HepG2 (cell line): ENCODE results near the gene POFUT2. TPM values are rescaled to one million over a fixed set of nuclear protein-coding genes. Genes with fewer than 3 reads are reported as not detected.

Experiments
- BHLHE40 ChIP-seq: IDR thresholded peaks from 2 replicates; pipeline ENCODE4 v1.6.1; 2011; ENCODE audit warnings: low read length, improper control_type of control experiment
- CBX1 ChIP-seq: IDR thresholded peaks from one replicate; pipeline ENCODE4 v1.6.1; 2016; ENCODE audit warnings: antibody characterized with exemption, low read depth
- GABPA ChIP-seq, 2 experiments: IDR thresholded peaks; 2 replicates each; pipeline ENCODE4 v1.6.1; 2011 to 2016; ENCODE audit warnings: low read depth in 2 of 2, low read length in 1 of 2, missing biosample characterization in 1 of 2, missing genetic modification characterization in 1 of 2
- MTA3 ChIP-seq: sonication (generic); formaldehyde crosslinking; IDR thresholded peaks from 2 replicates; pipeline ENCODE4 v1.4.0; 2020; ENCODE audit warnings: missing genetic modification reagents
- PBX2 ChIP-seq: IDR thresholded peaks from 2 replicates; pipeline ENCODE4 v1.6.1; 2016; ENCODE audit warnings: control low read depth
- RAD51 ChIP-seq: fragments of 450-650 bp; IDR thresholded peaks from 2 replicates; pipeline ENCODE4 v1.6.1; 2016; ENCODE audit warnings: borderline replicate concordance
- RNF2 ChIP-seq: fragments of 450-650 bp; conservative IDR thresholded peaks from 2 replicates; pipeline ENCODE4 v1.6.1; 2016; ENCODE audit warnings: low read depth
- SALL1 ChIP-seq: sonication (generic); formaldehyde crosslinking; IDR thresholded peaks from 2 replicates; pipeline ENCODE4 v1.8.0; 2022; ENCODE audit warnings: mild to moderate bottlenecking, missing genetic modification reagents
- SAP130 ChIP-seq: IDR thresholded peaks from 2 replicates; pipeline ENCODE4 v1.6.1; 2016; ENCODE audit warnings: low read depth
- STAT6 ChIP-seq: sonication (generic); formaldehyde crosslinking; IDR thresholded peaks from 2 replicates; pipeline ENCODE4 v1.4.0; 2020; ENCODE audit warnings: missing genetic modification reagents, mild to moderate bottlenecking, borderline replicate concordance
- TFDP1 ChIP-seq: IDR thresholded peaks from 2 replicates; pipeline ENCODE4 v1.6.1; 2016; ENCODE audit warnings: missing compliant biosample characterization, missing genetic modification reagents, borderline replicate concordance
- USF2 ChIP-seq, 2 experiments: sonication (generic) in 1 of 2; formaldehyde crosslinking in 1 of 2; IDR thresholded peaks; 2 replicates each; pipeline versions ENCODE4 v1.5.1 to v1.6.1; 2011 to 2020; ENCODE audit warnings: borderline replicate concordance in 1 of 2, low read depth in 1 of 2, low read length in 1 of 2, mild to moderate bottlenecking in 1 of 2, missing genetic modification reagents in 1 of 2, moderate library complexity in 1 of 2
- ZBTB7A ChIP-seq: sonication (generic); formaldehyde crosslinking; IDR thresholded peaks from 2 replicates; pipeline ENCODE4 v1.8.0; 2022; ENCODE audit warnings: mild to moderate bottlenecking, missing genetic modification reagents
- ZNF607 ChIP-seq: sonication (generic); formaldehyde crosslinking; IDR thresholded peaks from 2 replicates; pipeline ENCODE4 v1.5.1; 2020; ENCODE audit warnings: missing genetic modification reagents, mild to moderate bottlenecking, borderline replicate concordance
- polyA plus RNA-seq, 8 experiments: library from polyadenylated mRNA; depleted of rRNA in 3 of 8; stranded (reverse) in 7 of 8; unstranded in 1 of 8; fragments of >200 nt; fragmentation: Illumina TruSeq in 4 of 8; extraction: Trizol in 4 of 8; gene quantifications; 2 replicates each; pipeline versions ENCODE4 v1.2.1 to v1.2.3, GENCODE V29; 2011 to 2016; ENCODE audit warnings: low read depth in 4 of 8, missing spikeins in 1 of 8, mixed read lengths in 1 of 8; ENCODE audit not compliant: insufficient read depth in 1 of 8
- total RNA-seq, 5 experiments: library from RNA; depleted of rRNA; stranded (reverse); fragments of >200 nt; fragmentation: Illumina TruSeq; extraction: Trizol; gene quantifications; 2 replicates each; pipeline ENCODE4 v1.2.3, GENCODE V29; 2016; ENCODE audit warnings: low read depth in 1 of 5
- TF ChIP-seq, protein P1 (sequence below): sonication (generic); formaldehyde crosslinking; IDR thresholded peaks from 2 replicates; pipeline ENCODE4 v1.8.0; 2023; ENCODE audit warnings: mild to moderate bottlenecking, missing genetic modification reagents
- TF ChIP-seq, protein P2 (sequence below): sonication (generic); formaldehyde crosslinking; IDR thresholded peaks from 2 replicates; pipeline ENCODE4 v1.8.0; 2022; ENCODE audit warnings: missing genetic modification reagents, mild to moderate bottlenecking, inconsistent platforms, borderline replicate concordance
- TF ChIP-seq, protein P3 (sequence below): IDR thresholded peaks from 2 replicates; pipeline ENCODE4 v1.6.1; 2016

POFUT2 gene
- total and polyA plus RNA-seq, 2 of the 13 experiments (the other 11 are each of a cell fraction or from before 2014, with no cell fraction given), result 22.8 to 24.0 TPM

DNA sequence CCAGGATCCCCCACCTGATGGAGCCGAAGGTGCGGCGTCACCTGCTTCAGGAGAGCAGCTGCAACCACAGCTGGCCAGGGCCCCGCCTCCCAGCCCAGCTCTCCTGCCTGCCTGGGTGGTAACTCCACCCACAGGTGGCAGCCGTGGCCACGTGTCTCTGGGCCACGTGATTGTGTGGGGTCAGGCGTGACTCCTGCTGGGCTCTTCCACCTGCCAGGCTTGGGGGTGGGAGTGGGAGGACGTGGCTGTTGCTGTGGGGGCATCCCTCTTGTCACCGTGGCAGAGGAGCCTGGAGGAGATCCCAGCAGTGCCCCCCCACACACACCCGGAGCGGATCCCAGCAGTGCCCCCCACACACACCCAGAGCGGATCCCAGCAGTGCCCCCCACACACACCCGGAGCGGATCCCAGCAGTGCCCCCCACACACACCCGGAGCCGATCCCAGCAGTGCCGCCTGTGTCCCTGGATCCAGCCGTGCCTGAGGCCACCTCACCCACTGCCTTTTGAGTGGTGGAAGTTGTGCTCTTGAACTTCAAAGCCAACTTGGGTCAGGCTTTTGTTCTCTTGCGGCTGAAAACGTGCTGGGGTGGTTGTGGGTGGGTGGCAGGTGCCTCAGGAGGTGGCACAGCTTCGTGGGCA is 32.2 kb downstream of the POFUT2 start (continued):
- peak; percentile 28; the same call in 1 of the 2 replicates for TF ChIP-seq TFDP1
- TF ChIP-seq SALL1 (CRISPR knock-in tag), result peak; percentile 32; the same call in 1 of the 2 replicates
- TF ChIP-seq RAD51, result peak; percentile 73
- peak; percentile 87 for TF ChIP-seq USF2 (IDR thresholded peaks at IDR 0.05; ENCODE audit: low read depth, low read length)
- peak; percentile 76; the same call in 1 of the 2 replicates for TF ChIP-seq USF2 (CRISPR knock-in tag; IDR thresholded peaks at IDR 0.05; ENCODE audit: borderline replicate concordance)
- TF ChIP-seq GABPA (IDR thresholded peaks at IDR 0.05; ENCODE audit: low read depth, low read length), result no peak
- TF ChIP-seq GABPA (CRISPR knock-in tag; IDR thresholded peaks at IDR 0.05; ENCODE audit: low read depth), result no peak
- peak; percentile 58 for TF ChIP-seq BHLHE40
- peak; percentile 41; the same call in 1 of the 2 replicates for TF ChIP-seq SAP130 (CRISPR knock-in tag)
- TF ChIP-seq STAT6 (CRISPR knock-in tag), result no peak
- no peak for TF ChIP-seq ZNF607 (CRISPR knock-in tag)
- no peak for TF ChIP-seq ZBTB7A (CRISPR knock-in tag)
- TF ChIP-seq, protein P1, sequence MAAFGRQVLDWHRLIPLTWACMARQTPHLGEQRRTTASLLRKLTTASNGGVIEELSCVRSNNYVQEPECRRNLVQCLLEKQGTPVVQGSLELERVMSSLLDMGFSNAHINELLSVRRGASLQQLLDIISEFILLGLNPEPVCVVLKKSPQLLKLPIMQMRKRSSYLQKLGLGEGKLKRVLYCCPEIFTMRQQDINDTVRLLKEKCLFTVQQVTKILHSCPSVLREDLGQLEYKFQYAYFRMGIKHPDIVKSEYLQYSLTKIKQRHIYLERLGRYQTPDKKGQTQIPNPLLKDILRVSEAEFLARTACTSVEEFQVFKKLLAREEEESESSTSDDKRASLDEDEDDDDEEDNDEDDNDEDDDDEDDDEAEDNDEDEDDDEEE (CRISPR knock-in tag), result no peak
- TF ChIP-seq CBX1, result no peak
- TF ChIP-seq PBX2, result no peak
- no peak for TF ChIP-seq MTA3 (CRISPR knock-in tag)
- TF ChIP-seq, protein P2, sequence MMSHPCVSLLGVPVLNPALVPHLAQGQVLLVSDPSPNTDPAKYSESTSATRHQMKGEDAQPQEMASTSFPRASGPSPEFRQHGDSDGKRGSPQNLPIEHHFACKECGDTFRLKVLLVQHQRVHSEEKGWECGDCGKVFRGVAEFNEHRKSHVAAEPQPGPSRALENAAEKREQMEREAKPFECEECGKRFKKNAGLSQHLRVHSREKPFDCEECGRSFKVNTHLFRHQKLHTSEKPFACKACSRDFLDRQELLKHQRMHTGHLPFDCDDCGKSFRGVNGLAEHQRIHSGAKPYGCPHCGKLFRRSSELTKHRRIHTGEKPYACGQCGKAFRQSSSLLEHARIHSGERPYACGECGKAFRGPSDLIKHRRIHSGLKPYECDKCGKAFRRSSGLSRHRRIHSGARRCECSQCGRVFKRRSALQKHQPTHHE (CRISPR knock-in tag), result no peak
- TF ChIP-seq, protein P3, sequence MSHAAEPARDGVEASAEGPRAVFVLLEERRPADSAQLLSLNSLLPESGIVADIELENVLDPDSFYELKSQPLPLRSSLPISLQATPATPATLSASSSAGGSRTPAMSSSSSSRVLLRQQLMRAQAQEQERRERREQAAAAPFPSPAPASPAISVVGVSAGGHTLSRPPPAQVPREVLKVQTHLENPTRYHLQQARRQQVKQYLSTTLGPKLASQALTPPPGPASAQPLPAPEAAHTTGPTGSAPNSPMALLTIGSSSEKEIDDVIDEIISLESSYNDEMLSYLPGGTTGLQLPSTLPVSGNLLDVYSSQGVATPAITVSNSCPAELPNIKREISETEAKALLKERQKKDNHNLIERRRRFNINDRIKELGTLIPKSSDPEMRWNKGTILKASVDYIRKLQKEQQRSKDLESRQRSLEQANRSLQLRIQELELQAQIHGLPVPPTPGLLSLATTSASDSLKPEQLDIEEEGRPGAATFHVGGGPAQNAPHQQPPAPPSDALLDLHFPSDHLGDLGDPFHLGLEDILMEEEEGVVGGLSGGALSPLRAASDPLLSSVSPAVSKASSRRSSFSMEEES (CRISPR knock-in tag), result peak; percentile 29; the same call in 1 of the 2 replicates
- TF ChIP-seq RNF2, result 0 out of 2 replicates have a peak, but pooled peaks have one; percentile 33
